Skeletal muscle tissue (tissue), 4 donors: ENCODE measurements around the gene DPP6. TPM values are rescaled to one million over a fixed set of nuclear protein-coding genes. Genes with fewer than 3 reads are reported as not detected.

Experiments
- H3K27ac ChIP-seq: one replicate; pipeline ENCODE4 v1.7.0; 2013; ENCODE audit warnings: mild to moderate bottlenecking, low read depth, low read length, inconsistent platforms
- H3K27me3 ChIP-seq, 3 donors: one replicate each; pipeline ENCODE4 v1.7.0; 2013; ENCODE audit warnings: low read length in 3 of 3; ENCODE audit not compliant: control insufficient read depth in 3 of 3, insufficient read depth in 3 of 3
- H3K36me3 ChIP-seq, 3 donors: one replicate each; pipeline ENCODE4 v1.7.0; 2013; ENCODE audit warnings: low read length in 3 of 3; ENCODE audit not compliant: control insufficient read depth in 3 of 3, insufficient read depth in 3 of 3
- H3K4me1 ChIP-seq, 3 donors: one replicate each; pipeline ENCODE4 v1.7.0; 2013; ENCODE audit warnings: low read length in 3 of 3, mild to moderate bottlenecking in 3 of 3; ENCODE audit not compliant: control insufficient read depth in 3 of 3, insufficient read depth in 3 of 3
- H3K4me3 ChIP-seq, 3 donors: one replicate each; pipeline ENCODE4 v1.7.0; 2013; ENCODE audit warnings: low read length in 3 of 3
- H3K9ac ChIP-seq, 3 donors: one replicate each; pipeline ENCODE4 v1.7.0; 2013; ENCODE audit warnings: low read length in 3 of 3, mild to moderate bottlenecking in 3 of 3, moderate library complexity in 2 of 3, low read depth in 1 of 3
- H3K9me3 ChIP-seq, 3 donors: one replicate each; pipeline ENCODE4 v1.7.0; 2013; ENCODE audit warnings: low read length in 3 of 3; ENCODE audit not compliant: control insufficient read depth in 3 of 3
- total RNA-seq: library from RNA; depleted of rRNA; stranded (reverse); fragments of >200 nt; gene quantifications from one replicate; pipeline ENCODE4 v1.2.3, GENCODE V29; 2014
- donor health status: Osteomylitis.

DPP6 gene
- total RNA-seq, 1 donor from 2014 or later, result 4.2 TPM

DNA sequence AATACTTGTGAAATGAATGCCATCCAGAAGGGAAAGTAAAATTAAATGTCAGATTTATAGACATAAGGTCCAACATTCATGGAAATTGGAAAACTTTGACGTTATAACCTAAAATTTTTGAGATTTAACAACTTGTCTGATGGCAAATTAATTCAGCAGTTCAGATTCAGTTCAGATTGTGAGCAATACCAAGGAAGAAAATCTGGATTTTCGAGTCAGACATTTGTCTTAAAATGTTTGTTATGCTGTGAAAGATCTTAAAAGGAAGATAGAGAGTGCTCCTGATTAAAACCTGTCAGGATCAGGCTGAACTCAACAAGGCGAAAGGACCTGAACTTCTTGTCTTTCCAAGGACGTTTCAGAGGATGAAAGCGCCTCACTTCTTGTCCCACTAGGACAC, 629.8 kb downstream of the DPP6 start:
- H3K9ac ChIP-seq, result no peak overlapping the region
- H3K27me3 ChIP-seq, result no peaks in the 10 kb centered on the region
- H3K9me3 ChIP-seq, result peaks cover 0 to 2% (median 0%) of the 10 kb centered on the region in 3 donors

DNA sequence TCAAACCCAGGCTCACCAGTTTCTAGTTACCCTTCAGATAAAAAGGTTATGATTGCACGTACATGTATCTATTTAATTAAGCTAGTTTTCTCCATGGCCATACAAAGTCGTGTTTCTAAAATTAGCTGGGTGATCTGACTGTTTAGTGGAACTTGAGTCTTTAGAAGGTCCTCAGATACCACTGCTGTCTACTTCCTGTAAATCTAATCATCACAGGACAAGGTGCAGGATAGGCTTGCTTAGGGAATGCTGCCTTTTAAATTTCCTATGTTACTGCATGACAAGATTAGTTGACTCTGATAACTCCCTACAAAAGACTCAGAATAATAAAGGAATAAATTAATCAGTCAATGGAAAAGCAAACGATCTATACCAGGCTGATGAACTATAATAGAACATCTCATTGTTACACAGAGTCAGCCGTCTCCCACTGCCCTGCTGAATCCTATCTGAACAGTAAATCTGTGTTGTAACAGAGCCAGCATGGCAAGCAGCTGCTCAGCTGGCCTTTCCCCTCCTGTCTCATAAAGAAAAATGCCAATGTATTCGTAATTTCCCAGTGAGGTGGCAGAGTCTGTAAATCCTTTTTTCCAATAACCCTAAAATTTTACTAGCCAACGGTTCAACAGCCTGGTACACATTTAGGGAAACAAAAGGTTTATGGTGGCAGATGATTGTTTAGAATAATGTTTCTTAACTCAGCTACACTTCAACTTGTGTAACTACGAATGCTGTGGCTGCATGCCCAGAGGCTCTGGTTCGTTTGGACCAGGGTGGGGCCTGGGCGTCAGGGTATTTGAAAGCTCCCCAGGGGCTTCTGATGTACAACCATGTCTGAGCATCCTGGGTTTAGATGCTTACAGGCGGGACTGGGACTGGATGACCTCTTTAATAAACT, 632.7 kb downstream of the DPP6 start:
- Histone ChIP-seq H3K27me3 (no peaks in the 10 kb centered on the region), H3K4me1 (no peaks in the 10 kb centered on the region), H3K4me3 (no peak overlapping the region), H3K36me3 (no peaks in the 10 kb centered on the region), H3K9ac (no peak overlapping the region), H3K9me3 (no peaks in the 10 kb centered on the region), H3K27ac (no peak overlapping the region)

More for the DNA sequence above, 629.8 kb downstream of the DPP6 start:
- Histone ChIP-seq H3K4me3 (no peak overlapping the region), H3K27ac (no peak overlapping the region), H3K36me3 (no peaks in the 10 kb centered on the region), H3K4me1 (no peaks in the 10 kb centered on the region)

DNA sequence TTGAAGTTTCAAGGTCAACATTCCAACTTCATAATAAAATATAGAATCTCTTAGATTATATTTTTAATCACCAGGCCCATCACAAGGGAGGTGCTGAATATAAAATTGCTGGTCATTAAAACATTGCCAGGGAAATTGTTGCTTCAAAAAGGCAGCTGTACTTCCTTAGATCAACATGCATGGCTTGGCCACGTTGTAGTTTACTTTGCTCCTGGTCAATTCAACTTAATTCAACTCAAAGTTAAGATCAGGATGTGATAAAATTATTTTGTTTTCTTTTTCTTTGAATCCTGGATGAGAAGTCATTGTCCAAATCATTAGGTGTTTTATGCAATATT, 633.3 kb downstream of the DPP6 start:
- H3K36me3 ChIP-seq, result no peaks in the 10 kb centered on the region
- no peaks in the 10 kb centered on the region for H3K27me3 ChIP-seq
- H3K4me1 ChIP-seq, result no peaks in the 10 kb centered on the region
- no peak overlapping the region for H3K4me3 ChIP-seq
- no peak overlapping the region for H3K27ac ChIP-seq
- no peaks in the 10 kb centered on the region for H3K9me3 ChIP-seq
- H3K9ac ChIP-seq, result no peak overlapping the region

GRCh38 chr7:154686305-154686704, 634.1 kb downstream of the DPP6 start:
- H3K9me3 ChIP-seq, result no peaks in the 10 kb centered on the region
- no peaks in the 10 kb centered on the region for H3K36me3 ChIP-seq
- no peak overlapping the region for H3K9ac ChIP-seq
- H3K4me3 ChIP-seq, result no peak overlapping the region
- no peaks in the 10 kb centered on the region for H3K27me3 ChIP-seq
- no peaks in the 10 kb centered on the region for H3K4me1 ChIP-seq
- no peak overlapping the region for H3K27ac ChIP-seq

GRCh38 chr7:154688952-154689351, 636.8 kb downstream of the DPP6 start:
- no peak overlapping the region for H3K27ac ChIP-seq
- H3K36me3 ChIP-seq, result no peaks in the 10 kb centered on the region
- no peak overlapping the region for H3K4me3 ChIP-seq
- H3K9me3 ChIP-seq, result no peaks in the 10 kb centered on the region
- no peaks in the 10 kb centered on the region for H3K27me3 ChIP-seq
- H3K9ac ChIP-seq, result no peak overlapping the region
- no peaks in the 10 kb centered on the region for H3K4me1 ChIP-seq

DNA sequence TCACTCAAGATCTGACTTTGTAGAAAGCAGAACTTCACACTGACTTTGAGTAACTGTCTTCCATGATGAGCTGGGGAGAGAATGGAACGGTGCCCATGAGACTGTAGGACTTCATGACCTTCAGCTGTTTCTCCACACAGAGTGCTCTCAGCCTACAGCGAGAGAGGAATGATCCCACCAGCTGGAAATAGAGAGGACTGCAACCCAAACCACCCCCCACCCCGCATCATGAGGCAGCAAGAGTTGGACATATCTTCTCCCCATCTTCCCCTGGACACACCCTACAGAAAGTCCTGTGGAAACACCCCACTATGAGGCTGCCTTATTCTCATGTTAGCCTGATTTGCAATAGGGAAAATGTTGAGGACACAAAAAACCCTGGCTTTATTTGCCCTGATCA, 638.2 kb downstream of the DPP6 start:
- H3K27ac ChIP-seq, result no peak overlapping the region
- H3K27me3 ChIP-seq, result no peaks in the 10 kb centered on the region
- H3K4me1 ChIP-seq, result no peaks in the 10 kb centered on the region
- no peak overlapping the region for H3K9ac ChIP-seq
- no peak overlapping the region for H3K4me3 ChIP-seq
- no peaks in the 10 kb centered on the region for H3K36me3 ChIP-seq
- no peaks in the 10 kb centered on the region for H3K9me3 ChIP-seq

- no peaks in the 10 kb centered on the region for H3K27me3 ChIP-seq
- no peaks in the 10 kb centered on the region for H3K9me3 ChIP-seq
- no peaks in the 10 kb centered on the region for H3K4me1 ChIP-seq
- H3K27ac ChIP-seq, result no peak overlapping the region
- no peak overlapping the region for H3K9ac ChIP-seq
- no peaks in the 10 kb centered on the region for H3K36me3 ChIP-seq
- no peak overlapping the region for H3K4me3 ChIP-seq
These were observed 641.5 kb downstream of the DPP6 start for GRCh38 chr7:154693661-154694060.

DNA sequence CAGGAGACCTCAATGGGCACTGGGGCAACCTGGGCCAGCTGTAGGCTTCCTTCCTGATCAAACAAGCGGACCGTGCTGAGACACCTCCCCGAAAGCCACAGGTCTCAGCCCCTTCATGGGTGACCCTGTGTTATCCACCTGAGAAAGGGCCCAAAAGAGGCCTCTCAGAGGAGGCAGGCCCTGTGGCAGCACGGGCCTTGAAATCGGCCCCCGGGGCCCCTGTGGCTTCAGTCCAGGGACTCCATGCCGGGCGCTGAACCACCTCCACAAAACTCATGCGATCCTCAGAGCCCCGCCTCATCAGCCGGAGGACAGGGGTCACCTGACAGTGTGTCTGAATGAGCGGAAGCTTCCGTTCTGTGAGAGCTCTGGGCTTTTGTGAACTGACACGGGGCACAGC, 643.6 kb downstream of the DPP6 start:
- Histone ChIP-seq H3K36me3 (no peaks in the 10 kb centered on the region), H3K9me3 (no peaks in the 10 kb centered on the region), H3K27me3 (no peaks in the 10 kb centered on the region), H3K27ac (no peak overlapping the region), H3K9ac (no peak overlapping the region), H3K4me3 (no peak overlapping the region), H3K4me1 (no peaks in the 10 kb centered on the region)

GRCh38 chr7:154696556-154696955, 644.4 kb downstream of the DPP6 start:
- Histone ChIP-seq H3K4me1 (no peaks in the 10 kb centered on the region), H3K9me3 (no peaks in the 10 kb centered on the region), H3K9ac (no peak overlapping the region), H3K4me3 (no peak overlapping the region), H3K27me3 (no peaks in the 10 kb centered on the region), H3K36me3 (no peaks in the 10 kb centered on the region), H3K27ac (no peak overlapping the region)

DNA sequence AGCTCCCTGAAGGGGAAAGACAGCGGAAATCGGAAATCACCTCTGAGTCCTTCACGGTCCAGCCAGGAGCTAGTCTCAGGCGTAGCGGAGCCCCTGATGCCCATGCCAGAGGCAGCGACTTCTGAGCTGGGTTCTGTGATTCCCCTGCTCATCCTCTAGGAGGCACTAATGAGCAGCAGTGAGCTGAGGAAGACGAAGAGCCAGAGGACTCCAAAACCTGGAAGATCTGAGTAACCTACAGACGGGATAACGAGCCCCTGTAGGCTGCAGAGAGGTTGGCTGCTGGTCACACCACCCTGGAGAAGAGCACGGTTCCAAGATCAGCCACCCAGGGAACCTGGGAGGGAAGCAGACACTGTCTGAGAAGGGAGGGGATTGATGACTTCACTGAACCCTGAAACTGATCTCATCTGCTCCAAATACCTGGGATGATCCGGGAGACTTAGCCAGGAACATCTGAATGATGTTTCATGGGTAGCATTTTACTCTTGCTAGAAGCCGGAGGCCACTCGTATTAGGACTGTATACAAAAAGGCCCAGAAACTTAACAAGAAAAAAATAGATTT, 646.6 kb downstream of the DPP6 start:
- no peaks in the 10 kb centered on the region for H3K9me3 ChIP-seq
- no peak overlapping the region for H3K9ac ChIP-seq
- H3K4me3 ChIP-seq, result no peak overlapping the region
- H3K27ac ChIP-seq, result no peak overlapping the region
- H3K36me3 ChIP-seq, result no peaks in the 10 kb centered on the region
- no peaks in the 10 kb centered on the region for H3K4me1 ChIP-seq
- H3K27me3 ChIP-seq, result no peaks in the 10 kb centered on the region
